ENCODE data around the gene TLR1. TPM values are rescaled to one million over a fixed set of nuclear protein-coding genes. Genes with fewer than 3 reads are reported as not detected.

The TLR1 gene
- 10 to 100 TPM in 1 of 6 experiments, 1 to 10 TPM in 5; 5.1 to 10.5 (median 7.8) TPM for total RNA-seq
- long read RNA-seq, partial matches to known transcripts: 0 of 2 reads
- long read RNA-seq, other reads (novel, unspliced or antisense): 2 of 2 reads

GRCh38 chr4:38804654-38805295, at the start of gene TLR1:
Gene TLR1, minus strand, starts transcription at chr4:38804791. Its CDS starts 5,960 bp downstream, at chr4:38798831.
- Histone ChIP-seq H3K9me3 (no peaks in the 10 kb centered on the region), H3K4me3 (peak within 1 kb of the TSS; percentile 8 to 42 (median 31)), H3K4me1 (peaks cover 0 to 5% (median 0%) of the 10 kb centered on the region in 4 donors), H3K36me3 (no peaks in the 10 kb centered on the region), H3K27me3 (no peaks in the 10 kb centered on the region), H3K27ac (peak within 1 kb of the TSS; percentile 74 to 84 (median 82))
- TF ChIP-seq, protein P1, sequence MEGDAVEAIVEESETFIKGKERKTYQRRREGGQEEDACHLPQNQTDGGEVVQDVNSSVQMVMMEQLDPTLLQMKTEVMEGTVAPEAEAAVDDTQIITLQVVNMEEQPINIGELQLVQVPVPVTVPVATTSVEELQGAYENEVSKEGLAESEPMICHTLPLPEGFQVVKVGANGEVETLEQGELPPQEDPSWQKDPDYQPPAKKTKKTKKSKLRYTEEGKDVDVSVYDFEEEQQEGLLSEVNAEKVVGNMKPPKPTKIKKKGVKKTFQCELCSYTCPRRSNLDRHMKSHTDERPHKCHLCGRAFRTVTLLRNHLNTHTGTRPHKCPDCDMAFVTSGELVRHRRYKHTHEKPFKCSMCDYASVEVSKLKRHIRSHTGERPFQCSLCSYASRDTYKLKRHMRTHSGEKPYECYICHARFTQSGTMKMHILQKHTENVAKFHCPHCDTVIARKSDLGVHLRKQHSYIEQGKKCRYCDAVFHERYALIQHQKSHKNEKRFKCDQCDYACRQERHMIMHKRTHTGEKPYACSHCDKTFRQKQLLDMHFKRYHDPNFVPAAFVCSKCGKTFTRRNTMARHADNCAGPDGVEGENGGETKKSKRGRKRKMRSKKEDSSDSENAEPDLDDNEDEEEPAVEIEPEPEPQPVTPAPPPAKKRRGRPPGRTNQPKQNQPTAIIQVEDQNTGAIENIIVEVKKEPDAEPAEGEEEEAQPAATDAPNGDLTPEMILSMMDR (IDR thresholded peaks at IDR 0.05): peak; percentile 62 to 70 (median 65)
- no peak for TF ChIP-seq POLR2A (IDR thresholded peaks at IDR 0.05)
- 31% methylated on average over 7 of the region's 7 CpGs for WGBS (ENCODE audit: insufficient coverage, low coverage, low lambda C conversion rate, missing lambda C conversion rate)
- peak; percentile 77 to 86 (median 82) for ATAC-seq
- no peak for DNase-seq
- intact Hi-C loops (cut with DNase I): loop anchor here in 1 of 2 donors (5.0 kb wide), 1 partner anchor 42 kb away; no protein-coding TSS in a partner anchor

DNA sequence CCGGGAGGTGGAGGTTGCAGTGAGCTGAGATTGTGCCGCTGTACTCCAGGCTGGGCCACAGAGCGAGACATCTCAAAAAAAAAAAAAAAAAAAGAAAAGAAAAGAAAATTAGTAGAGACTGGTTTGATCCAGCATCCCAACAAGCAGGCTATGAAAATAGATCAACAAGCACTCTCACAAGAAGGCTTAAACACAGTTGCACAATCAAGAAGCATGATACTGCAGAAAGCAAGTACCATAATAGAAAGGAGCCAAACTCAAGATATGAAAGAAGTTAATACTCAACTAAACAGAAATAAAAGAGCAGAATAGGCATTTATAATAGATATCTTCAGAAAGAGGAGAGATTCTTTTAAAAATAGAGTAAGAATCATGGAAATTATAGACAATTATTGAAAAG, 41.4 kb upstream of the TLR1 start:
- no peak for ATAC-seq
- intact Hi-C loops (cut with DNase I): no loop called here
- H3K27ac ChIP-seq: no peak overlapping the region
- no peak for TF ChIP-seq POLR2A (IDR thresholded peaks at IDR 0.05)
- TF ChIP-seq, protein P1 (IDR thresholded peaks at IDR 0.05): no peak
- no peaks in the 10 kb centered on the region for H3K36me3 ChIP-seq
- DNase-seq: no peak
- H3K4me1 ChIP-seq: no peaks in the 10 kb centered on the region
- no peaks in the 10 kb centered on the region for H3K9me3 ChIP-seq
- no CpG with 5 or more reads among the region's 3 CpGs for WGBS (ENCODE audit: insufficient coverage, low coverage, low lambda C conversion rate, missing lambda C conversion rate)
- no peaks in the 10 kb centered on the region for H3K27me3 ChIP-seq
- H3K4me3 ChIP-seq: no peak overlapping the region

- 84% methylated on average over 4 of the region's 4 CpGs for WGBS (ENCODE audit: insufficient coverage, low coverage, low lambda C conversion rate, missing lambda C conversion rate)
- DNase-seq: no peak
- H3K9me3 ChIP-seq: no peaks in the 10 kb centered on the region
- H3K4me3 ChIP-seq: no peak overlapping the region
- no peak overlapping the region for H3K27ac ChIP-seq
- no peaks in the 10 kb centered on the region for H3K27me3 ChIP-seq
- no peaks in the 10 kb centered on the region for H3K36me3 ChIP-seq
- H3K4me1 ChIP-seq: no peaks in the 10 kb centered on the region
- no peak for ATAC-seq
- TF ChIP-seq POLR2A (IDR thresholded peaks at IDR 0.05): no peak
- TF ChIP-seq, protein P1 (IDR thresholded peaks at IDR 0.05): no peak
- intact Hi-C loops (cut with DNase I): no loop called here
Observed at GRCh38 chr4:38842994-38843393, 38.4 kb upstream of the TLR1 start.

DNA sequence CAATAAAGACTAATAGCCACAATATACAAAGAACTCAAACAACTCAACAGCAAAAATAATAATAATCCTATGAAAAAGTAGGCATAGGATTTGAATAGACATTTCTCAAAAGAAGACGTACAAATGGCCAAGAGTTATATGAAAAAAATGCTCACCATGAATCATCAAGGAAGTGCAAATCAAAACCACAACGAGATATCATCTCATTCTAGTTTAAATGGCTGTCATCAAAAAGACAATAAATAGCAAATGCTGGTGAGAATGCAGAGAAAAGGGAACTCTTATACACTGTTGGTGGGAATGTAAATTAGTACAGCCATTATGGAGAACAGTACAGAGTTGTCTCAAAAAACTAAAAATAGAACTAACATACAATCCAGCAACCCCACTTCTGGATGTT, 33.3 kb upstream of the TLR1 start:
- intact Hi-C loops (cut with DNase I): no loop called here
- no peak for ATAC-seq
- H3K27ac ChIP-seq: no peak overlapping the region
- H3K4me3 ChIP-seq: no peak overlapping the region
- DNase-seq: no peak
- no peaks in the 10 kb centered on the region for H3K36me3 ChIP-seq
- H3K9me3 ChIP-seq: no peaks in the 10 kb centered on the region
- no peak for TF ChIP-seq POLR2A (IDR thresholded peaks at IDR 0.05)
- TF ChIP-seq, protein P1 (IDR thresholded peaks at IDR 0.05): no peak
- no peaks in the 10 kb centered on the region for H3K4me1 ChIP-seq
- WGBS (ENCODE audit: insufficient coverage, low coverage, low lambda C conversion rate, missing lambda C conversion rate): 51% methylated on average over 2 of the region's 2 CpGs
- no peaks in the 10 kb centered on the region for H3K27me3 ChIP-seq
